ENCODE results near the gene EFCAB11.

DNA sequence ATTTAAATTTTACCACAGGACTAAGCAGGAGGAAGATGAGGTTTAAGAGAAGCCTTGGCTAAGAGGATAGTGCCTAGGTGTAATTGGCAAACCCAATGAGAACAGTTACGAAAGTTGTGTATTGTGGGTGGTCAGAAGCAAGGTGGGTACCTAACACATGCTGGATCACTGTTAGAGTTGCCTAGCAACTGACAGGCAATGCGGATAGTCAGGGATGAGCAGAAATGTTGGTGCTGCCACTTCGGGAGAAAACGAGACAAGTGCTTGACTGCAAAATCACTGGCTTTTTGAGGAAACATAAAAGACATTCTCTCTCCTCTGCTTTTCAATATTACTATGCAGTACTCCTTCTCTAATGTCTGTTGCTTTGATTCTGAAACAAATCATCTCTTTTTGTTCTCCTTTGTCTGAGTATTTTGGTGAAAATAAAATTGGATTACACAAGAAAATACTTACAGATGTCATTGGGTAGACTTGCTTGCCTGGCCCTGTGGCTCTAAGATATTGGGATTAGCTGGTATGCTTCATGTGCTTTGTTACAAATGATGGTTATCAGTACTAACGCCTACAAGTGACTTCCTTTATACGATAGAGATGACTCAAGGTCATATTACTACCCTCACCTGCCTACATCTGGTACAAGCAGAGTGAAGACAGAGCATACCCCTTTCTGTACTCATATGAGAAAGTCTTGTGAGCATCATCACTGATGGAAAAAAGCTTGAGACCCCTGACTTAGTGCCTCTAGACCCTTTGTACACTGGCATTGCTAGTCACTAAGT, 49.2 kb upstream of the EFCAB11 start:
- TF ChIP-seq, protein P1, sequence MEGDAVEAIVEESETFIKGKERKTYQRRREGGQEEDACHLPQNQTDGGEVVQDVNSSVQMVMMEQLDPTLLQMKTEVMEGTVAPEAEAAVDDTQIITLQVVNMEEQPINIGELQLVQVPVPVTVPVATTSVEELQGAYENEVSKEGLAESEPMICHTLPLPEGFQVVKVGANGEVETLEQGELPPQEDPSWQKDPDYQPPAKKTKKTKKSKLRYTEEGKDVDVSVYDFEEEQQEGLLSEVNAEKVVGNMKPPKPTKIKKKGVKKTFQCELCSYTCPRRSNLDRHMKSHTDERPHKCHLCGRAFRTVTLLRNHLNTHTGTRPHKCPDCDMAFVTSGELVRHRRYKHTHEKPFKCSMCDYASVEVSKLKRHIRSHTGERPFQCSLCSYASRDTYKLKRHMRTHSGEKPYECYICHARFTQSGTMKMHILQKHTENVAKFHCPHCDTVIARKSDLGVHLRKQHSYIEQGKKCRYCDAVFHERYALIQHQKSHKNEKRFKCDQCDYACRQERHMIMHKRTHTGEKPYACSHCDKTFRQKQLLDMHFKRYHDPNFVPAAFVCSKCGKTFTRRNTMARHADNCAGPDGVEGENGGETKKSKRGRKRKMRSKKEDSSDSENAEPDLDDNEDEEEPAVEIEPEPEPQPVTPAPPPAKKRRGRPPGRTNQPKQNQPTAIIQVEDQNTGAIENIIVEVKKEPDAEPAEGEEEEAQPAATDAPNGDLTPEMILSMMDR (IDR thresholded peaks at IDR 0.05): no peak
- no peak for TF ChIP-seq POLR2A (IDR thresholded peaks at IDR 0.05)

Data from thyroid gland (tissue), 4 donors.